ENCODE results near the gene KNTC1. TPM values are rescaled to one million over a fixed set of nuclear protein-coding genes. Genes with fewer than 3 reads are reported as not detected.
"Not testable (repeated sequence)": the region's sequence is repeated elsewhere in the genome, so short reads cannot be mapped to it uniquely, and the experiment has no call there.

The KNTC1 gene
- total and polyA plus RNA-seq, 2 of the 8 experiments (the other 6 are each of a cell fraction or from before 2014, with no cell fraction given) = 52.7 to 80.2 TPM

DNA sequence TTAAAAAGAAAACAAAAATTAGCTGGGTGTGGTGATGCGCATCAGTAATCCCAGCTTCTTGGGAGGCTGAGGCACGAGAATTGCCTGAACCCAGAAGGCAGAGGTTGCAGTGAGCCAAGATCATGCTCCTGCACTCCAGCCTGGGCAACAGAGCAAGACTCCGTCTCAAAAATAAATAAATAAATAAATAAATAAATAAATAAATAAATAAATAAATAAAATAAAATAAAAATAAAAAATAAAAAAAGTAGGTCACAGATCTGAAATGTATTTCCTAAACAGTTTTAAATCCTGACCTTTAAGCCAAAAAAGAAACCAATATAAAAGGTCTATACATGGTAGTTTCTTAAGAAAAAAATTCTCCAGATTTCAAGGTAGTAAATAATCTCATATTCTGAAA is 14.0 kb upstream of the KNTC1 start:
- 93% methylated on average over 3 of the region's 3 CpGs; no CpG with 5 or more reads in 1 of the 2 experiments for WGBS, 2 experiments (ENCODE audit: extremely low coverage in 1 of 2, insufficient coverage in 1 of 2, insufficient read length in 1 of 2, insufficient replicate concordance in 2 of 2, low coverage in 1 of 2, low lambda C conversion rate in 2 of 2, missing lambda C conversion rate in 1 of 2)
- not testable (repeated sequence) for H3K27ac ChIP-seq (ENCODE audit: low read depth, low read length); FAIRE-seq; H2BK12ac ChIP-seq (ENCODE audit: low read depth, low read length); H3K23ac ChIP-seq (ENCODE audit: insufficient read length); H3K4ac ChIP-seq (replicated peaks; ENCODE audit: insufficient read length, low read depth, low read length); H3K9ac ChIP-seq (replicated peaks in 1 of 4; ENCODE audit: extremely low read depth in 1 of 4, low read depth in 3 of 4, low read length in 3 of 4); H3K27me3 ChIP-seq (replicated peaks in 1 of 4; ENCODE audit: control insufficient read depth in 3 of 4, extremely low read depth in 1 of 4, insufficient read depth in 3 of 4, low read length in 3 of 4); H3K18ac ChIP-seq (ENCODE audit: extremely low read depth, low read length); H3K4me2 ChIP-seq (ENCODE audit: insufficient read depth in 1 of 2, low read depth in 2 of 2, low read length in 2 of 2); H4K20me1 ChIP-seq (replicated peaks in 1 of 2; ENCODE audit: control insufficient read depth in 1 of 2, insufficient read depth in 2 of 2, low read length in 2 of 2); DNase-seq (ENCODE audit: low read depth in 1 of 2, low spot score in 2 of 2); H4K5ac ChIP-seq (ENCODE audit: insufficient read length, low read depth, low read length); H3K4me3 ChIP-seq (ENCODE audit: extremely low read depth in 1 of 4, insufficient read depth in 2 of 4, low read depth in 3 of 4, low read length in 4 of 4); H4K8ac ChIP-seq (ENCODE audit: extremely low read depth, insufficient read depth, low read length); H2AFZ ChIP-seq (ENCODE audit: low read length); H3K56ac ChIP-seq (replicated peaks; ENCODE audit: insufficient read length, low read depth, low read length); H2BK20ac ChIP-seq (ENCODE audit: low read length); H2AK5ac ChIP-seq (ENCODE audit: low read depth, low read length); H2BK5ac ChIP-seq (ENCODE audit: low read depth, low read length); H2BK15ac ChIP-seq (ENCODE audit: low read length); H3K23me2 ChIP-seq (ENCODE audit: low read depth, low read length); H3K79me1 ChIP-seq (ENCODE audit: low read depth, low read length); H2BK120ac ChIP-seq (replicated peaks; ENCODE audit: low read depth, low read length); H4K91ac ChIP-seq (replicated peaks; ENCODE audit: insufficient read length, low read length); H3K4me1 ChIP-seq (replicated peaks in 1 of 4; ENCODE audit: control insufficient read depth in 3 of 4, insufficient read depth in 4 of 4, low read length in 3 of 4); H3K14ac ChIP-seq (ENCODE audit: insufficient read length); H3K9me3 ChIP-seq (ENCODE audit: insufficient read depth in 2 of 2, low read depth in 1 of 2, low read length in 1 of 2)
- peaks cover 0 to 40% of the 10 kb centered on the region in 2 experiments; a peak in 2 of 4 replicates for H3K79me2 ChIP-seq (ENCODE audit: control insufficient read depth in 1 of 2, insufficient read depth in 2 of 2, low read length in 2 of 2)
- ChIA-PET POLR2A (ENCODE audit: partially characterized antibody) (interaction anchor here (0.6 to 49.0 kb wide), 5 partner anchors 7 to 1173 kb away, joined by 3 to 1221 read pairs (median 4); partner anchors contain the start of genes KNTC1, RSRC2 and ZCCHC8), CTCF (ENCODE audit: partially characterized antibody) (interaction anchor here (1.2 kb wide), 1 partner anchor 15 kb away, joined by 3 read pairs; no protein-coding TSS in a partner anchor)
- H3K36me3 ChIP-seq (ENCODE audit: control insufficient read depth in 2 of 4, insufficient read depth in 4 of 4, low read length in 3 of 4) = peaks cover 63 to 99% (median 83%) of the 10 kb centered on the region in 4 experiments
